Body of pancreas (tissue), 4 donors: Measurements from ENCODE around the gene SBK2.

Experiments used
- POLR2A ChIP-seq, 3 donors: fragments of 450-650 bp; IDR thresholded peaks; one replicate each; pipeline ENCODE4 v1.6.1; 2016; ENCODE audit warnings: antibody characterized with exemption in 3 of 3, mild to moderate bottlenecking in 2 of 3
- TF ChIP-seq, protein P1 (sequence below), 7 experiments: fragments of 450-650 bp in 4 of 7; fragments of 200-600 bp in 3 of 7; sonication (generic) in 3 of 7; IDR thresholded peaks; one replicate each; pipeline ENCODE4 v1.5.1; 2016 to 2019; ENCODE audit warnings: antibody characterized with exemption in 7 of 7

- TF ChIP-seq, protein P1, sequence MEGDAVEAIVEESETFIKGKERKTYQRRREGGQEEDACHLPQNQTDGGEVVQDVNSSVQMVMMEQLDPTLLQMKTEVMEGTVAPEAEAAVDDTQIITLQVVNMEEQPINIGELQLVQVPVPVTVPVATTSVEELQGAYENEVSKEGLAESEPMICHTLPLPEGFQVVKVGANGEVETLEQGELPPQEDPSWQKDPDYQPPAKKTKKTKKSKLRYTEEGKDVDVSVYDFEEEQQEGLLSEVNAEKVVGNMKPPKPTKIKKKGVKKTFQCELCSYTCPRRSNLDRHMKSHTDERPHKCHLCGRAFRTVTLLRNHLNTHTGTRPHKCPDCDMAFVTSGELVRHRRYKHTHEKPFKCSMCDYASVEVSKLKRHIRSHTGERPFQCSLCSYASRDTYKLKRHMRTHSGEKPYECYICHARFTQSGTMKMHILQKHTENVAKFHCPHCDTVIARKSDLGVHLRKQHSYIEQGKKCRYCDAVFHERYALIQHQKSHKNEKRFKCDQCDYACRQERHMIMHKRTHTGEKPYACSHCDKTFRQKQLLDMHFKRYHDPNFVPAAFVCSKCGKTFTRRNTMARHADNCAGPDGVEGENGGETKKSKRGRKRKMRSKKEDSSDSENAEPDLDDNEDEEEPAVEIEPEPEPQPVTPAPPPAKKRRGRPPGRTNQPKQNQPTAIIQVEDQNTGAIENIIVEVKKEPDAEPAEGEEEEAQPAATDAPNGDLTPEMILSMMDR (IDR thresholded peaks at IDR 0.05): no peak
- TF ChIP-seq POLR2A (IDR thresholded peaks at IDR 0.05): no peak
These were observed 7.2 kb downstream of the SBK2 start for GRCh38 chr19:55529636-55530234.
